NCI-H2029 (cell line): ENCODE results near the gene SLX4IP.

Experiments
- DNase-seq: peaks from one replicate; lab custom pipeline; 2025; lab: John Stamatoyannopoulos, UW

SLX4IP gene

DNA sequence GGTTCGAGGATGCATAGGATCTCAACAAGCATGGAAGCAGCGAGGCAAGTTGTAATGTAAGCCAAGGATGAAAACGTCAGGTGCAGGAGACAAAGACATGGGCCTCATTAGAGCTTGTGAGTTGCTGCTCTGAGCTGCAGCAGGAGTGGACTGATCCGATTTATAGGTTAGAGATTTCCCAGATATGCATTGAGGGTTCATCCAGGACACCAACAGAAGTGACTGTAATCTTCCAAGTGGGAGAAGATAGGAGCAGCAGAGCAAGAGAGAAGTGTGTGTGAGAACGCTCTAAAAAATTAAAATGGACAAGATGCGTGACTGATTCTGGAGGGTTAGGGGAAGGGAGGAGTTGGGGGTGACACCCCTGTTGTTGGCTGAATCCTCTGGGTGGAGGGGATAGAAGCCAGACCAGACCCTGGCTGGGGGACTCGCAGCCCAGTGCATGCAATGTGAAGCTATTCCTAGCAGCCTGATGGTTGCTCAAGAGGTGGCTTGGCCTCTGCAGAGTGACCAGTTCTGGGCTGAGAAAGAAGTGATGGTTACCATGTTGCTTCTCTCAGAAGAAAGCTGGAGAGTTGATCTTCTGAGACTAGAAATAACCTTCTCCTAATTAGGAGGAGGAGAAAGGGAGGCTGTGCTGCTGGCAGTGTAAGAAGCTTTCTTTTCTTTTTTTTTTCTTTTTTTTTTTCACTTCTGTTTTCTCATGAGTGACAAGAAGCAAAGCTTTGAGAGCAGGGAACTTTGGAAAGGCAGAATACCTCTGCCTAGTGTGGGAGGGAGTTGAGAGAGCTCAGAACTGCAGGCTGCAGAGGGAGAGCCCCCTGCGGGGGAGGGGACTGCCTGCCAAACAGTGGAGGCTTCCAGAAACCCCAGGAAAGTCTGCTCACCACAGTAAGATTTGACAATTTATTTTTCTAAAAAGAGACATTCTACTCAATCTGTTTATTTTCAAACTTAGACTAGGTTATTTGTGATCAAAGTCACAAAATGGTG, 116.9 kb downstream of the SLX4IP start:
- no peak for DNase-seq

DNA sequence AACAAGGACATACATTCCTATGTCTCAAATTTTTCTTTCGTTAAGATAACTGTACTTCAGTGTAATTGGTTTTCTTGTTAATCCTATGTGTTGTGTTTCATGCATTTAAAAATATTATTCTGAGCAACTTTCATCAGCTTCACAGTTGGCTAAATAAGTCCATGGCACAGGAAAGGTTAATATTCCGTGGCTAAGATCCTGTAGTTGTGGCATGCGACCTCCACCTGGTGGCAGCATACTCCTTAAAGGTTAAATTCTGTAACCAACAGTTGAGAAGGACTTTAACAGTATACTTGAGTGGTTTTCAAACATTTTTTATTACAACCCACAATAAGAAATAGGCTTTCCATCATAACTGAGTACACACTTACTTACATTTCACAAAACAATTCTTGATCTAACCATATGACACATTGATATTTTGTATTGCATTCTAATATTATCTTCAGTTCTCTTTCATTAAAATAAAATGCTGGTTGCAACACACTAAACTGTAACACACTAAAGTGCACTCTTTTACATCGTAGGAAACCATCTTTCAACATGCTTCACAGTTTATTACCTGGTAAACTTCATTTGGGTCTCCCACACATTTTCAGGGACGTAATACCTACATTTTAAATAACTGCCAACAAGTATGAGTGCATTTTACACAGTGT, 118.3 kb downstream of the SLX4IP start:
- DNase-seq = peak; percentile 77

DNA sequence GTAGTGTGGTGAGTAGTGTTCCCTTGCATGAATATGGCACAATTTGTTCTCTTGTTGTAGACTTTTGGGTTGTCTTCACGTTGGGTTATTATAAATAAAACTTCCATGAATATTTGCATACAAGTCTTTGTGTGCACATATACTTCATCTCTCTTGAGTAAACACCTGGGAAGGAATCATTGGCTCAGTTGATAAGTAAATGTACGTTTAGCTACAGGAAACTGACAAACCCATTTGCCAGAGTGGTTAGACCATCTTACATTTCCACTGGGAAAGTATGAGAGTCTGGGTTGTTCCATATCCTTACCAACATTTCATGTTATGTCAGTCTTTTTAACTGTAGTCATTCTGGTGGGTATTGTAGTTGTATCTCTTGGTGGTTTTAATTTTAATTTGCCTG, 119.2 kb downstream of the SLX4IP start:
- DNase-seq = no peak

DNA sequence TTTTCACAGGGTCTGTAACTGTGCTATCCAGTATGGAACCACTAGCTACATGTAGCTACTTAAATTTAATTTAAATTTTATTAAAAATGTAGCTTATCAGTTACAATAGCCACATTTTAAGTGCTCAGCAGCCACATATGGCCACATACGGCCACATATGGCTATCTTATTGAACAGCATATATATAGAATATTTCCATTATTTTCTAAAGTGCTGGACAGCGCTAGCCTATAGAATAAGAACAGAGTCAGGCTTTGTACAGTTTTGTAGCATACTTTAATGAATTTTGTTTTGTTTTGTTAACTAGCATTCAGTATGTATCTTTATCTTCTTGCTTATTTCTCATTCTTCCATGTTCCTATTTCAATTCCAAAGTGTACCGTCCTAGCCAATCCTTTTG, 120.3 kb downstream of the SLX4IP start:
- DNase-seq = no peak

DNA sequence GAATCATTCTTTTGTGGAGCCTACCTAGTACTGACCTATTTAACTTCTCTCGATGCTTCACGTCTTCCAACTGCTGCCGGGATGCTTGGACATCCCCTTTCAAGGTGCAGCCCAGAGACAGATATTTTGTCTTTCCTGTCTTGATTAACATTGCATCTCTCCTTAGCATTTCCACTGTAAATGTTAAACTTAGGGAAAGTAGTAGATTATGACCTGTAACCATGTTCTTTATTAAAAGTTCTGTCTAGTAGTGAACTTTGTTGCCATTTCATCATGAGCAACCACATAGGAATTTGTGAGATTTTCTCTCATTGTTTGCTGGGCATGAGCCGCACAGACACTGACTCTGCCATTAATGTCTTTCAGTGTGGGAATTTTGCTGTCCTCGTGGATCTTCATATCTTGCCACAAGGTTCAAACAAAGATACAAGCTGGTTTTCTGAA, 120.8 kb downstream of the SLX4IP start:
- DNase-seq = no peak

DNA sequence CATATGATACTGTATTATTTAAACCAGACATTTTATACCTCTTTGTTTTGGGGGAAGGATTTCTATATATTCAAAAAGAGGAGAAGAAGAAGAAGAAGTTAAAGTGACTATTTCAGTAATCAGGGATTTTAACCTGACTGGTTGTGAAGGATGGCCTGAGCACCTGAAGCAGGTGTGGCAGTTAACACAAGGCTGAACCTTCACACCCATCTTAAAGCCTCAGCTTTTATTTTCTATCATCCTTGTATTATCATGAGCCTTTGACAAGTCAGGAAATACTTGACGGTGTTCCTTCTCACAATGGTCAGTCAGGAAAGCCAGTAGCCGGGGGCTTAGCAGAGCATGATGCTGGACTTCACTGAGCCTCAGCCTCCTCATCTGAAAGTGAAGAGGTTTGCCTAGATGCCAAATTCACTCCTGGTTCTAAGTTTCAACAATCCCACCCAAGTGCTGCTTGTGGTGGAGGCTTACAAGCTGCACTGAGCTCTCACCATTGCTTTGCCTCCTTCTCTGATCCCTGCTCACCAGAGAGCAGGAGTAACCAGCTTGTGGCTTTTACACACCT, 121.5 kb downstream of the SLX4IP start:
- no peak for DNase-seq

DNA sequence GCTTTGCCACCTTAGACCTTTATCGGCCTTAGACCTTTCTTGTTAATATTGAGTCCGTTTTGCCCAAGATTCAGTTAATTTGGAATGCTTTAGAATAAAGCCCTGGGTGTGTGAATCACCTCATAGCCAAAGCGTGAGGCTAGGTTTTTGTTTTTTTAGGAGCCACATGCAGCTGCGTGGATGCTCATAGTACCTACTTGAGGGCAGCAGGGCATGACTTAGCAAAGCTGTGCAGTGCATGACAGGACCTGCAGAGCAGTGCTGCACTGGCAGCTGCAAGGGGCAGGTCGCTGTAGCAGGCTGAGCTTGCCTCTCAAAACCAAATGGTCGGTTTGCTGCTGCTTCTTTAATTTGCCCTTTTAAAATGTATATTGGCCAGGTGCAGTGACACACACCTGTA, 122.6 kb downstream of the SLX4IP start:
- peak; percentile 59 for DNase-seq

DNA sequence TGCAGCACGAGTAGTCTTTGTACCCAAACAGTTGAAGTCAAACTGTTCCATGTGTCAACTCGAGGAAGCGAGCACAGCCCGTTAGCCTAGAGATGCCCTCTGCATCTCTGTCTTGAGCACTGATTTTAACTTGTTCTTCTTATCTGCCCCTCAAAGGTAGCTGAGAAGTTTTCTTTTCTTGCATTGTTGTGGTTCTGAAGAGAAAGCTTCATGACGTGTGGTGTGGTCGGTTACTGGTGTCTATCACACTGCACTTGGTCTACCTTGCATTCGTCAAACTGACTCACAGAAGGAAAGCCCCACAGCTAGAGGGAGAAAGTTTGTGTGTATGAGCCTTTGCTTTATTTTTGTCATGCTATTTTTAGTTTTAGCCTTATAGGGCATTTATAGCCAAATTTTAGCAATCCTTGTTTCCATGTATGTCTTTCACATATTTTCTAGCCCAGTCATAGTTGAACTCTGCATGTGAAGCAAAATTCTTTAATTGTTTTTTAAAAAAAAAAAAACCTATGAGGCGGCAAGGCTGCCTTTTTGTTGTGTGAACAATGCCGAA, 123.6 kb downstream of the SLX4IP start:
- no peak for DNase-seq

DNA sequence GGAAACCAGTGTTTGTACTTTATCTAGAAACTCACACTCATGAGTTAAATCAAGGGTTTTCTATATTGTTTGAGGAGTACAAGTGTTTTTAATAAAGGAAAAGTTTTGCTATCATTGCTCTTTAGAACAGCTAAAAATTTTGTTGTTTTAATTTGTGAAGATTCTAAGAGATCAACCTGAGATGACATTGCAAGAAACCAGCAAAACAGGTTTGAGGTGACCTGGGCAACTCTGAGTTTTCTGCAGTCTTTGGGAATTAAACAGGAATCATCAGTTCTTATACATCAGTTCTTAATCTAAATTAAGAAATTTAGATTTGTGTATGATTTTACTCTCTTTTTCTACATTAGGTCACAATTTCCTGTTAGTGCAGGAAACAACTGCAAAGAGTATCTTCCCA, 124.2 kb downstream of the SLX4IP start:
- DNase-seq = no peak

DNA sequence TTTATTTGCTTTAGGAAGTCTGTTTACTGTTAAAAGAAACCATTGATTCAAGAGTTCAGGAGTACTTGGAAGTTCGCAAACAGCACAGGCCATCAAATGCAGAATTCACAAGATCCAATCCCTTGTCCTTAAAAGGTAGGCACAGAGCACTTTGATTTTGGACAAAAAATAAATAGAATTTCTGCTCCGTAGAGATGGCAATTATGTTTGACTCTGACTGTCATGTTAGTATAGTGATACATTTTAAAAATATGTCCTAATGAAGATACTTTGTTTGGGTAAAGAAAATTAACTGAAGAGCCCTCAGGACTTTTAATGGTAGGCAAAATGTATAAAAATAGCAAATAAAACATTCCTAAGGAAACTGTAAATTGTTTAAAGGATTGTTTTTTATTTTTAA, 125.6 kb downstream of the SLX4IP start:
- DNase-seq = no peak

DNA sequence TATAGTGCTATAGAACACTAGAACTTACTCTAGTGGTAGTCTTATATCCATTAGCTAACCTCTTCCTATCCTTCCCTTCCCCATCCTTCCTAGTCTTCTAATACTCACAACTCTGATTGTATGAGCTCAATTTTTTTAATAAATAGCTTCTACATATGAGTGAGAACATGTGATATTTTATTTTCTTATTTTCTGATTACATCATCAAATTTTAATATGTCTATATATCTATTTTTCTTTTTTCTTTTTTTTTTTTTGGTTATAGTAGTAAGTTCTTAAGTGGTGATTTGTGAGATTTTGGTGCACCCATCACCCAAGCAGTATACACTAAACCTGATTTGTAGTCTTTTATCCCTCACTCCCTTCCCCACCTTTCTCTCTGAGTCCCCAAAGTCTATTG, 126.2 kb downstream of the SLX4IP start:
- no peak for DNase-seq

DNA sequence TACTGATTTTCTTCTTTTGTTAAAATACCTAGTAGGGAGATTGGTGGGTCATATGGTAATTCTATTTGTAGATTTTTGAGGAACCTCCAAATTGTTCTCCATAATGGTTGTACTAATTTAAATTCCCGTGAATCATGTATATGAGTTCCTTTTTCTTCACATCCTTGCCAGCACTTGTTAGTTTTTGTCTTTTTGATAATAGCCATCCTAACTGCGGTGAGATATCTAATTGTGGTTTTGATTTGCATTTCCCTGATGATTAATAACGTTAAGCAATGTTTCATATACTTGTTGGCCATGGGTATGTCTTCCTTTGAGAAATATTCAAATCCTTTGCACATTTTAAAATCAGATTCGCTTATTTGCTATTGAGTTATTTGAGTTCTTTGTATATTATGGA, 127.8 kb downstream of the SLX4IP start:
- no peak for DNase-seq

DNA sequence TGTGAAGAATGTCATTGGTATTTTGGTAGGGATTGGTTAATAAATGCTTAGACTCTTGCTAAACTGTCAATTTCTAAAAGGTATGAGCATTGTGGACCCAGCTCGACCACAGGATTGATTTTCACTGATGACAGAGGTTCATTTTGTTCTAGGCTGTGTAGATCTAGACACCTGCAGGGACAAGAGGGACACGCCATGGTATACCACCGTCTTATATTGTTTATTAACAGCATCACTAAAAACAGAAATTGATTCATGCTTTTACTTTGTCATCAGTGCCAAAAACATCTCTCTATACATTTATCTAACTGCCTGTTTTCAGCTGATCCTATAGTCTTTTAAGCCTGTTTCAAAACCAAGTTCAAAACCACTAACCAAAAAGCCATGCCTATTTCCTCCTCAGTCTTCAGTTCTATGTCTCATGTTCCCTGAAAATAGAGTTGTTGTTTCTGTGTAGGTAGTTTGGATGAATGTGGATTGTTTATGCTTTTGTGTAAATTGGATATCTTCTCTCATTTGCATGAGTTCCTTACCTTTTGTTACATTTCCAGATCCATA, 128.9 kb downstream of the SLX4IP start:
- no peak for DNase-seq

DNA sequence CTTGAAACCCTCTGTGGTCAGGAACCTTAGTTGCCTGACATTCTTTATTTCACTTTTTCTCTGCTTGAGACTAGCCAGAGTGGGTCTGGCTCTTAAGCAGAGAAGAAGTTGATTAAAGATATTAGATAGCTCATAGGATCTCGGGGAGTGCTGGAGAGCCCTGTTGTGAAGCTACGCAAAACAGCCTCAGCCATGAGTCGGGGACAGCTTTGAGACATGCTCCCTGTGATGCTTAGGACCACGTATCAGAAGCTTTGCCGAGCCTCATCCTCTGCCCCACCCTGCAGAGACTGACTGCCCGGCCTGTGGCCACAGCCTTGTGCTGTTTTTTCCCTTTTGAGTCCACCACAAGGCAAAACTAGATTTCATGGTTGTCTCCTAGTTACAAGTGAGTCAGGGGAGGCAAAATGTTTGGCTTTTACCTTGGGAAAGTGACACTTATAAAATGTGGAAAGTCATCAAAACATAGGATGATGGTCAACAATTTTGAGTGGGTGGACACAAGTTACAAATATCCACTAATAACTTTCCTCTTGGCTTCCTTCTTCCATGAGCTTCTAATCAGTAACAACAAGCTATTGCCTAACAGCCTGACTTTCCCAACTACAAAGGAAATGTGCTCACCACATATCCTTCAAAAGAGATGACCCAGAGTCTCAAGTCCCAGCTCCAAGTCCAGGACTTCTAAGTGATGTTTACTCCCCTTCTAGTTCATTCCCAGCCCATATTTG, 130.3 kb downstream of the SLX4IP start:
- DNase-seq = no peak

DNA sequence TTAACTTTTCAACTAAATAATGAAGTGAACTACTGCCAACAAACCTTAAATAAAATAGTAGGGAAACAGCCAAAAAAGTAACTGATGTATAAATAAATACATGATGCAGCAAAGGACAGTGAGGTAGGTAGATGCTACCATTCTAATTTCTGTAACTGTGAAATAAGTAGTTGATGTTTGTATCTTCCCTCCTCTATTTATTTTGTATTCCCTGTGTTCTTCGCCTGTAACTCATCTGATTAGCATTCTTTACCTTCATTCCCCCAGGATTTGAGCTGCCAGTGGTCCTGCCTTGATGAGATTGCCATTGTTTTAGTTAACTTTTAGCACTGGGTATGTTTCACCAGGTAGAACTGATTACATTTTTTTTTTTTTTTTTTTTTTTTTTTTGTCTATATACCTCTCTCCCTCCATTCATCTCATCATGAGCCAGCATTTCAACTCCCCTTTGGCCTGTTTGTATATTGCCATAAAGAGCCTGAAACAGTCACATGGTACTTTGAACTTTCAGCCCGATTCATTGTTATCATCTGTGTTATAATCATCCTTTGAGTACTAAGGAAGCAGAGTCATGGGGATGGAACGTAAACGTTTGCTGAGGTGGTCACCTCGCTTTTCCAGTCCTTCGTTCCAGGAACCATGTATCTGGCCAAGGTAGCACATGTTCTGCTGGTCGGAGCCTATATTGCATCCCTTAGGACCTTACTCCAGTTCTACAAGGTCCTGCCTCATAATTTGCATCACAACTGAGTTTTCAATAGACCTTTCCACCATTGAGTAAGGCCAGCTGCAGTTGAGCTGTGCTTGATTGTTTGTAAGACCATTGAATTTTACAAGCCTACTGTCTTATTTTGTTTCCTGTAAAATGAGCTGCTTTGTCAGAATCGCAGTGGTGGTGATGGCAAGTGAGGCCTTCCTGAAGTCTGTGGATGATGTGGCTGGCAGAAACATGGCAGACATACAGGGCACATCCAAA, 131.1 kb downstream of the SLX4IP start:
- peak; percentile 34 for DNase-seq

DNA sequence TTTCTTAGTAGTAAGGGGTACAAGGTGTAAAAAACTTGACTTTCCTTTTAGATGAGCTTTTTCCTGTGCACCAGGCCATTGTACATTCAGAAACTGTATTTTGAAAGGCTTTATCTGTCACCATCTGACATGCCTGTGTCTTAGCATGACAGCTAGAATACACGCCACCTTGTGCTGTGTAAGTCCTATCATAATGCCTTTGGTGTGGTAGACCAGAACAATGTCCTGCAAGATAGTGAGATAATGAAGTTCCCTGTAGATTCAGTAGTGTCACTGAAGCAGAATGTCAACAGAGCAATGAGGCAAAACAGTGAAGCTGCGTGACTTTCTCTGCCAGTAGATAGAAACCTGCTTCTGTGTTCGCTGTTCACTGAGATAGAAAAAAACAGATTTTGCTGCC, 132.9 kb downstream of the SLX4IP start:
- no peak for DNase-seq

DNA sequence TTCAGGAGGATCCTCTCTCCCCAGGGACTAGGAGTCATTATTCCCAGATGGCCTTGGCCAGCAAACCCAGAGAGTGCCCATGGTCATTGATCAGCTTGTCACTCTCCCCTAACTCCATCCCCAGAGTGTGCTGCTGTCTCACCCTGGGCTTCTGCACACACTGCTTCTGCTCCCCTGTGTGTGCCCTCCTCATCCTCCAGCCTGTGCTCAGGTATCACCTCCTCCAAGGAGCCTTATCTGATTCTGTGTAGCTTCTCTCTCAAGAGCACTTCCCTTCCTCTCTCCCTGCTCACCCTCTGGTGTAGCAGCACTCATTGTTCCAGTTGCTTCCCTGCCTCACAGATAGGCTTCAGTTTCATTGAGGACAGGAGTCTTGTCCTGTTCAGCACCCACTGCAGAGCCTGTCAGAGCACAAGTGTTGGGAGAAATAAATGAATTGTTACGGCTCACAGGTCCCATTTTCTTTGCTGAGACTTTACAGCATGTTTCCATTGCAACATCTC, 136.3 kb downstream of the SLX4IP start:
- DNase-seq = no peak

DNA sequence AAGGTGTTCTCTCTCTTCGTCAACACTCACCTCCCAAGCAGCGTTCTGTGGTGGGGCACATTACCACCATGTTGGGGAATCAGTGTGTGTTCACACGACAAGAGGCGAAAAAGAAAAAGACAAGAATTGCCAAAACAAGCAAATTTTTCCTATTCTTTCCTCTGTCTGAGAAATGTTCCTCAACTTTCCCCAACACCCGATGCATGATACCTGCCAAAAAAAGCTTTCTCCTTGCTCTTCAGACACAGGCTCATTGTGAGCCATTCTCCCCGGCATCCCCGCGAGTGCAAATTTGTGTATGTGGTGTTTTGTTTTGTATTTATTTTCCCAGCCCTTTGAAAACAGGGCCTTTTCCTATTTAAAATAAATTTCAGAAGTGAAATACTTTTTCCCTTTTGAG, 137.7 kb downstream of the SLX4IP start:
- DNase-seq = no peak

DNA sequence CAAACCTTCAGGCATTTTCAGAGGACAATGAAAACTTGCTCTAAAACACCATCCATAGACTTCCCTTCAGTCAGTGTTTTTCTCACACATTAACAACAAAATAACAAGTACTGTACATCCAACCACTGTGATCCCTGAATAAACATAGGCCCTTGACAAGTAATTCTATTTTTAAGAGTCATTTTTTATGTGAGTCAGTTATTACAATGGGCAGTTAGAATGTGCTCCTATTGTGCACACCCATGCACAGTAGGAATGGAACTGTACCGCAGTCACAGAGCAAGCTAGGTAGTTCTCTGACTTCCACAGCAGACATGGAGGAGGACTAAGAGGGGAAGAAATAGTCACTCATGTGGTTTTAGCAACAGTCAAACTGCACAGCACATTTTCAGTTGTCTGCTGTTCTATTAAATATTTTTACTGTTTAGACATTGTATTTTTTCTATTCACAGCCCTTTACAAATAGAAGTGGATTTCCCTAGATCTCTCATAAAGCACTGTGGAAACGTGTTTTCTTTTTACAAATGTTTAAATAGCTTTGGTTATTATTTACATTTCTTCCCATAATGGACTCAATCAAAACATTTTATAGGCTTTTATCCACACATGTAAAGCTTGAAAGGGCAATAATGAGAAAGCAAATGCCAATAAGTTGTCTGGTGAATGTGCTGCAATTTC, 138.3 kb downstream of the SLX4IP start:
- DNase-seq = no peak

DNA sequence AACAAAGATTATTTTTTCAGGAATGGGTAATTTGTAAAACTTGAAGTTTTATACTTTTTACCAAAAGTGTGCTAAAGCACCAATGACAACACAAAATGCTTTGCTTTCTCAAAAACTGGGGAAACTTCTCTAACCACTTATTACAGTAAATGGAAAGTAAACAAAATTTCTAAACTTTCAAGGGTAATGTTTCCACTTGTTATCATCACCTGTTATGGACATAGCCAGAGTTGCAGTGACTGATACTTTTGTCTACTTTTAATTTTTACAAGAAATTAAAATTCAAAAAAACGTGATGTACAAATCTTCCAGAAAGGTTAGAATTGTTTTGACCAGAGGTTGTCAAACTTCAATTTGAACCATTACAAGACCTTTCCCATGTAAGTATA, 138.8 kb downstream of the SLX4IP start:
- DNase-seq = no peak
